ENCODE measurements around the gene RTKN2.
A peak's percentile ranks its signal among the peaks of the same experiment; 100 is the strongest.
"Not testable (repeated sequence)": the region's sequence is repeated elsewhere in the genome, so short reads cannot be mapped to it uniquely, and the experiment has no call there.

Gene RTKN2

DNA sequence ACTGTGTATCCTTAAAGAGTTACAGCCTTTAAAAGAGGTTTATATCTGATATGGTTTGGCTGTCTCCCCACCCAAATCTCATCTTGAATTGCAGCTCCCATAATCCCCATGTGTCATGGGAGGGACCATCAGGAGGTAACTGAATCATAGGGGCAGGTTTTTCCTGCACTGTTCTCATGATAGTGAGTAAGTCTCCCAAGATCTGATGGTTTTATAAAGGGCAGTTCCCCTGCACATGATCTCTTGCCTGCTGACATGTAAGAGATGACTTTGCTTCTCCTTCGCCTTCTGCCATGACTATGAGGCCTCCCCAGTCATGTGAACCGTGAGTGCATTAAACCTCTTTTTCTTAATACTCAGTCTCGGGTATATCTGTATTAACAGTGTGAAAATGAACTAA is 9.7 kb downstream of the RTKN2 start:
- no peak for DNase-seq

DNA sequence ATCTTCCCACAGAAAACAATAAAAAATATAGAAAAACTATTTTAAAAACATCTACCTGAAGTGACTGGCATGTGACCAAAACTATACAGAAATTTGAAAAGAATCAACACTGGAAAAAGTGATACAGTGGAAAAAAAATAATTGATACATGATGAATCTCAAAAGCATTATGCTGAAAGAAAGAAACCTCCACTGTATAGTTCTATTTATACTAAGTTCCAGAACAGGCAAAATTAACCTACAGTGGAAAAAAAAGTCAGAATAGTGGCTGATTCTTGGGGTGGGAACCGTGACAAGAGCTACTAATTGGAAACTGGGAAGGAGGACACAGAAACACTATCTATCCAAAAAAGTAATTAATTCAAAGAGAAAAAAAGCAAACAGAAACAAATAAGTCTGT is 14.9 kb downstream of the RTKN2 start:
- DNase-seq: no peak

DNA sequence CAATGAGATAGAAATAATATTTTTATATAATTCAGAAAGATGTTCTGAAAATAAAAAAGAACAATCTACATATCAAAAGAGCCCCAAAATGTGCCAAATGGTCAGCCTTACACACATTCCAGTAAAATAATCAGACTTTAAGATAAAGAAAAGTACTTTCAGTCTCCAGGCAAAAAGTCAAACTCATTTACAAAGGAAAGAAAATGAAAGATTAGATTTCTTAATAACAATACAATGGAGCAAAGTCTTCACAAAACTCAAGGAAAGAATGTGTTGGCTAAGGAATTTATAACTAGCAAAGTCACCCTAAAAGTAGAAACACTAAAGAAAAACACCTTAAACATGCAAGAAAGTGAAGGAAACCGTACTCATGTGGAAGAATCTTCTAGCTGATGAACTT is 16.6 kb downstream of the RTKN2 start:
- DNase-seq: no peak

DNA sequence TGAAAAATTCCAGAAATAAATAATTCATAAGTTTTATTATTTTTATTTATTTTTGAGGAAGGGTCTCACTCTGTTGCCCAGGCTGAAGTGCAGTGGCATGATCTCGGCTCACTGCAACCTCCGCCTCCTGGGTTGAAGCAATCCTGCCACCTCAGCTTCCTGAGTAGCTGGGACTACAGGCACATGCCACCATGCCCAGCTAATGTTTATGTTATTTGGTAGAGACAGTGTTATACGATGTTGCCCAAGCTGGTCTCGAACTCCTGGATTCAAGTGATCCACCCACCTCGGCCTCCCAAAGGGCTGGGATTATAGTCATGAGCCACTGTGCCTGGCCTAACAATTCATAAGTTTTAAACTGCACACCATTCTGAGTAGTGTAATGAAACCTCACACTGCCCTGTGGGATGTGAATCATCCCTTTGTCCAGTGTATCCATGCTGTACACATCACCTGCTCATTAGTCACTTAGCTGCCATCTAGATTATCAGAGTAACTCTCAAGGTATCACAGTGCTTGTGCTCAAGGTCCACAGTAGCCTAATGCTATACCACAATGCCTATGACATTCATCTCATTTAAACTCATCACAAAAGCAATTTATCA is 17.9 kb downstream of the RTKN2 start:
- no peak for DNase-seq

DNA sequence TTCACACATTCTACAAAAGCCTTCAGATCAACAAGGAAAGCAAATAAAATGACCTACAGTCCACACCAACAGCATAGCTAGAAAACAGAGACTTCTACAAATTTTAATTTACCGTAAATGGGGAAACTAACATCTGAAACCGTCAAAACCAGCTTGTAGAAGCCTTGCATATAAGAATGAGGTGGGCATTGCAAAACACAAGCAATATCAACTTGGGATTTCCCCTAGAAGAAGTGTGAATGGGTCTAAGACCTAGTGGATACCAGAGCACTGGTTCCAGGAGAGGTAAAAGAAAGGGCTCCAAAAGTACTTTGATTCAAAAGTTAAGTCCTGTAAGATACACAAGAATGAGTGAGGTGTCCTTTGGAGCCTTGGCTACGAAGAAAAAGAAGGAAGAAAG is 18.7 kb downstream of the RTKN2 start:
- DNase-seq: no peak

DNA sequence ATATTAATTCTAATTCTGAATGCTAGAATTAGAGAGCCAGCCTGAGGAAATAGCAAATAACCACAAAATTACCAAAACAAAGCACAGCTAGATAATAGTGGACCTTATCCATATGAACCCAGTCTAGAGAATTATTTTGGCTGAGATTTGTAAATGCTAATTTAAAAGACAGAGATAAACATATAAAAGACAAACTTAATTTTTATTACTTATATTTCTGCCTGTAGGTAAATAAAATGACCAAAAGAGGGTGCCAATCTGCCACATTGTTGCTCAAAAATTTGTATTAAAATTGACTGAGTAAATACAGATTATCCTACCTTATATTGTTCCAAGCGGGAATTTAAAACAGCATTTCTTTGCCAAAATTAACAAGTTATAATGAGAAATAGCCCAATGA is 20.2 kb downstream of the RTKN2 start:
- no peak for DNase-seq

DNA sequence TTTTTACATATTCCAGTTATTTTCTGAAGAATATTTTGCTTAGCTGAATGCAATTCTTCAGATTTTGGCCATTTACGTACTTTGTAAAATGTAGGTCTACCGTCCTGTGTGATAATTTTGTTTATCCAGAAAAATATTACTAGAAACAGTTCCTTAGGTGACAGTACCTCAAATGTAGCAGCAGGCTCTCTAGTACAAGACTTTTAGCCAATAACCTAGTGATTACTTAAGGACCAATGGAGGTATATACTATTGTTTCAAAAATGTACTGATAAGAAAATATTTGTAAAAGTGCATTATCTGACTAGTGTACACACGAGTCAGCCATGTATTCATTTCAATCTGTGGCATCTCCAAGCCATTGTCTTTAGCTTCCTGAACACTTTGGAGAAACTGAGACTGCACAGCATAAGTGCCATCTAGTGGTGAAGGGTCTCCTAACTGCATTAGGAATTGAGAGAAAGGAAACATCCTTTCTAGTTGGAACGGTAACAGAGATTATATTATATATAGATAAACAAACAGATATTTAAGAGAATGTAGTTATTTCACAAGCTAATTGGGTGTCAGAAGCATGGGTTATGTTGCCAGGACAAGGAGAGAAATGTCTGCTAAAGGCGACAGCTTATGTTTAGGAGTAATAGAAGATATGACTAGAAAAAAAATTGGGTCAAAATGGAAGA is 23.7 kb downstream of the RTKN2 start:
- peak; percentile 28 for DNase-seq

DNA sequence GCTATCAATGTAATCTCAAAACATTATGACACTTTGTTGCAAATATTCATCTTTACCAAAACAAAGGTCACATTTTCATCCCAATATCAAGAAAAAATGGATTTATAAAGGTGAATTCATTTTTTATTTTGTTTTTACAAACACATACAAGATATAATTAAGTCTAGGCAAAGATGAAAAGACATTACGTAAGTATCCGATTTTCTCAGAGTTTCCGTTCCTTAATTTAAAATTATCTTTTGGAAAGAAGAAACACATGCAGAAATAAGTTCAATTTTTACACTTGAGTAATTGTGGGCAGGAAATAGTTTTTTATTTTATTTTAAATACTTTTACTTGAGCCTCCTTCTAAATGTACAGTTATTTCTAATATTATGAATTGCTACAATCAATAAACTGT is 24.6 kb downstream of the RTKN2 start:
- no peak for DNase-seq

DNA sequence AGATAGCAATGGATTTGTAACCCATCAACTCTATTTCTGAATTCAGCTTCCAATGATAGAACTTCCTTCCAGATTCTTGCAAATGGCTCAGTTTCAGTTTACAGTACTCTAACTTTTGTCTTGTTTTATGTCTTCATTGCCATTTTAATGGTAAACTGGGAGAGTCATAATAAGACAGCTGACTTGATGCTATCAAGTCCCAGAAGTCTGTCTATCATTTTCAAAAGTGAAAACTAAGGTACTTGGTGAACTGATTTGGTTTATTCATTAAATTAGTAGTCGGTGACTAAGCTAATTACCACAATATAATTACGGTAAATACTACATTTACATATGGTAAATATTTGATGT is 25.0 kb downstream of the RTKN2 start:
- no peak for DNase-seq

DNA sequence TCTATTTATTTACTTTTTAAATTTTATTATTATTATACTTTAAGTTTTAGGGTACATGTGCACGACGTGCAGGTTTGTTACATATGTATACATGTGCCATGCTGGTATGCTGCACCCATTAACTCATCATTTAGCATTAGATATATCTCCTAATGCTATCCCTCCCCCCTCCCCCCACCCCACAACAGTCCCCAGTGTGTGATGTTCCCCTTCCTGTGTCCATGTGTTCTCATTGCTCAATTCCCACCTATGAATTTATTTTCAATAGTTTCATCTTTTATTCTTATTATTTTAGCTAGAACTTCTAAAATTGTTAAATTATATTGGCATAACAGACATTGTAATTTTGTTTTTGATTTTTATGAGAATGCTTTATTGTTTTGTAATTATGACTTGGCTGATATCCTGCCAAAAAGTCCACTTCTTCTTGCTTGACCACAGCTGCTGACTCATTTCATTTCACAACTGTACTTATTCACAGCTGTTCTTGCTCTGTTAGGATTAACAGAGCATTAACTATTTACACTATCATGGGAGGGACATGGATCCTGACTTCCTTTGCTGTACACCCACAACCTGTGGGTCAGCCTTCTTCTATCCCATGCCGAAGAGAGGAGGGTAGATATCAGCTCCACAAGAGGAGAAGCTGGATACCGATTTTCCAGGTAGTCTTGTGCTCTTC is 25.5 kb downstream of the RTKN2 start:
- not testable (repeated sequence) for DNase-seq

DNA sequence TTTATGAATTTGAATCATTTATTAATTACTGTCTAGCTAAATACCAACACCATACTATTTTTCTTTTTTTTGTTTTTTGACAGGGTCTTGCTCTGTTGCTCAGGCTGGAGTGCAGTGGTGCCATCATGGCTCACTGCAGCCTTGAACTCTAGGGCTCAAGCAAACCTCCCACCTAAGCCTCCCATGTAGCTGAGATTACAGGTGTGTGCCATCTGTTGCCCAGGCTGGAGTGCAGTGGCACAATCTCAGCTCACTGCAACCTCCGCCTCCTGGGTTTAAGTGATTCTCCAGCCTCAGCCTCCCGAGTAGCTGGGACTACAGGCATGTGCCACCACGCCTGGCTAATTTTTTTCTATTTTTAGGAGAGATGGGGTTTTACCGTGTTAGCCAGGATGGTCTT is 27.1 kb downstream of the RTKN2 start:
- DNase-seq: not testable (repeated sequence)

DNA sequence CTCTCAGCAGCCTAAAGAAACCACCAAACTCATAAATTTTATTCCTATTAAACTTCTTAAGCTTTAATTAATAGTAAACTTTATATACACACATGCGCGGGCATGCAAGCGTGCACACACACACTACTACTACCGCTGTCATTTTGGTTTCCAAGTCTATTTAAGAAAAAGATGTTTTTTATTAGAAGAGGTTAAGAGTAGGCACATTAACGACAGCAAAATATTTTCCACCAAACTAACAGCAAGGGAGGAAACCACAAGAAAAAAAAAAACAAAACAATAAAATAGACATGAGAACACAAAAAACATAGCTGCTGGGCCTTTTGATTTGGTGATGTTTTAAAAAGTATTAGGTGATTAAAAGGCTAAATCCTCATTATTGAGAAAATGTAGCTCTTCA is 28.6 kb downstream of the RTKN2 start:
- DNase-seq: no peak

DNA sequence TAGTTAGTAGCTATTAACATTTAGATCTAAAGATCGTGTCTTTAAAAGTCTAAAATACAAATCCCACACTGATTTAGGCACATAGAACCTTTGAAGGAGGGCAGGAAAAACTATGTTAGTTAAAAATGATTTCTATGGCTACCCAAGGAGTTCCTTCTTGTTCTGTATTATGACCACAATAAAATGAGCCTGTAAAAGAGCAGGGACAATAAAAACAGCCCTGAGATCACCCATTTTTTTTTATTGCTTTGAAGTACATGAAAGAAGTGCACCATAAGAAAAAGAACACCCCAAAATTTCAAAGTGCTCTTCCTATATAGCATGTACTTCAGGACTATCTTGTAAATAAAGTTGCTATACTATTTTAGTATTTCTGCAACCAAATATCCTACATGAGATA is 29.8 kb downstream of the RTKN2 start:
- no peak for DNase-seq

DNA sequence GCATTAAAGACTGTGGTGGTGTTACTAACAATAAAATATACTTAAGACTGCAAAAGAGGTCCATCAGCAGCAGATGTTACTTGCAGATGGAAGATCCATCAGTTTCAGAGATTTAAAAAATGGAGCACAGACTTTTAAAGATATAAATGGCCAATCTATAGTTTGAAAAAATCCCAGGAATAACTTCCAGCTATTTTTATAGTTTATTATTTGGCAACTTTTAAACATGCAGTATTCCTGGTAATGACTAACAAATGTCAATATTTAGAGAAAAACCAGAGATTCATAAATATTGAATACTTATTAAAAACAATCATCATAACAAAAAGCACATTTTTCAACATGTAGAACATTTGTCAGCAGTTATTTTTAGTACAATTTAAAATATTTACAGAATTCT is 30.7 kb downstream of the RTKN2 start:
- no peak for DNase-seq

DNA sequence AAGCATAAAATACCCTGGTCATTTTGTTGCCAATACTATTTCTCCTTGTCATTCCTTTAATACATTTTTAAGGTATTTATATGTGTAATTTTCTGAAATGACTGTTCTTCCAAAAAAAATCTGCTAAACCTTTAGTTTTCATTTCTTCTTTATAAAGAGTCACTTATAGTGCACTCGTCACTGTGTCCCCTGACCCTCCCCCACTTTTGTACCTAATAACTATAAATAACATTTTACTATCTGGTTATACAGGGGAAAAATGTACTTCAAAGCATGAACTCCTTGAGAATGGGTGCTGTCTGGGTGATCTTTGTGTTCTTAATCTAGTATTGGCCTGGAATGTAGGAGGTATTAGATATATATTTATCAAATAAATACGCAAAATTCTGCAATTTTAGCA is 31.1 kb downstream of the RTKN2 start:
- no peak for DNase-seq

DNA sequence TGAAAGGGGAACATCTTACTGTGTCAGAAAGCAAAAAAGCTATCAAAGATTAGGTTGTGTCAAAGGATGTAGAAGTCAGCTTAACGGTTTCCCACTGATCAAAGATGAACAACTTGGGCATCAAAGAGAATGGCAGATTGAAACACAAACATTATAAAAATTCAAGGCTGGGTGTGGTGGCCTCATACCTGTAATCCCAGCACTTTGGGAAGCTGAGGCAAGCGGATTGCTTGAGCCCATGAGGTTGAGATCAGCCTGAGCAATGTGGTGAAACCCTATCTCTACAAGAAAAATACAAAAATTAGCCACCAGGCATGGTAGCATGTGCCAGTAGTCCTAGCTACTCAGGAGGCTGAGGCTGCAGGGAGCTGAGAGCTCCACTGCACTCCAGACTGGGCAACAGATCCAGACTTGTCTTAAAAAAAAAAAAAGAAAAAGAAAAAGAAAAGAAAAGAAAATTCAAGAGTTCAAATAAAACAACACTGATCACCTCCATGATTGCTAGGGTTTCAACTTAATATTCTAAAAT is 34.5 kb downstream of the RTKN2 start:
- DNase-seq: no peak

DNA sequence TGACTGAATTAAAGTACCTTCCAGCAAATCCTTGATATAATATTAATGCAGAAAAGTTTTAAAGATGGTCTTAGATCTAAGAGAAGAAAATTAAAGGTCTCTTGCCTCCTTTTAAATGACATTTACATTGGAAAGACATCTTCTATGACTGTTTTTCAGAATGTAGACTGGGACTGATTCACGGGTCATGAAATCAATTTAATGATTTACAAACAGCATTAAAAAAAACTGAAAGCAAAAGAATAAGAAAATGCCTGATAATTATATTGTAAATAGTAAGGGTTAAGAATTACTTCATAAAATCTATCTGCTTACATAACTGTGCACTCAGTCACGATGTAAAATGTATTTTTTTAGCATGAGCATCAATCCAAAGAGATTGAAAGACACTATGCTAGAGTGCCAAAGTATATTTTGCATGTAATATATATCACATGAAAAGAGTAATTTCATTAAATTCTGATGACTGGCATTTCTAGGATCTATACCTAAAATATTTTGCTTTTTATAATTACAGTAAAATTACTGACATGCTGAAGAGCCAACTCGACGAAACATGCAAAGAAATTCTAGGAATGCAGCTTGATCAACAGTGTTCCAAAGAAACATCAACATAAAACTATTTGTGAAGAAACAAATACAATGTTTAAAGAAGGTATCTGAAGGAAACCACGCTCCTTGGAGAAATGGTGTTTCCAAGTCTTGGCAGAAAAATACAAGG is 35.1 kb downstream of the RTKN2 start:
- no peak for DNase-seq

DNA sequence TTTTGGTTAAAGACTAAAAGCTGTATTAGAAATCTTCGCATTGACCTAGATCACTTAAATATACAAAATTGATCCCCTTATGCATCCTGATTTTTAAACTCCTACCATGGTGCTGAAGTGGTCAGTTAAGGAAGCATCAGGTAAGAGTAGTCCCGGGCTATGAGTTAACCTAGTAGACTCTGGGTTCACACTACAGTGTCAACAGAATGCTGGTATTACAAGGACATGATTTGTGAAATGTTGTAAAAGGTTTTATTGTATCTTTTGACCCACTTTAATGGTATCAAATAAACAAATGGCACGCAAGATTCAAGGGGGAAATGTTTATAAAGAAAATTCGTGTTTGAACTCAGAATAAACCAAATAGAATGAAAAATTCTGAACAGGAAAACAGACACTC is 36.8 kb downstream of the RTKN2 start:
- DNase-seq: no peak

DNA sequence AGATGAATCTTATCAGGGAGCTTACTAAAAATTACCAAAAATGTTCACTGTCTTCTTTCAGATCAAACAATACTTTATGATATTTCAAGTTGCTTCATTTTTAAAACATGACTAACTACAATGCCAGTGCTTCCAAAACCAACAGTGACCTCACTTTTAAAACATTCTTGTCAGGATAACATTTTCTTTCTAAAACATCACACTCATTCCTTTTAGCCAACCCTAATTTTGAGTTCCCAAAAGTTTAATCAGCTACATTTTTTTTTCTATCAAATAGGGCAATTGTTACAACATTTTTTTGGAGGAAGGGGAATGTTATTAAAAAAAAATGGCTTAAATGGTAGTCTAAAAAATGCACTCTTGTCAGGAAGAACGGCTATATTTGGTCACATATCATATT is 37.3 kb downstream of the RTKN2 start:
- DNase-seq: no peak

DNA sequence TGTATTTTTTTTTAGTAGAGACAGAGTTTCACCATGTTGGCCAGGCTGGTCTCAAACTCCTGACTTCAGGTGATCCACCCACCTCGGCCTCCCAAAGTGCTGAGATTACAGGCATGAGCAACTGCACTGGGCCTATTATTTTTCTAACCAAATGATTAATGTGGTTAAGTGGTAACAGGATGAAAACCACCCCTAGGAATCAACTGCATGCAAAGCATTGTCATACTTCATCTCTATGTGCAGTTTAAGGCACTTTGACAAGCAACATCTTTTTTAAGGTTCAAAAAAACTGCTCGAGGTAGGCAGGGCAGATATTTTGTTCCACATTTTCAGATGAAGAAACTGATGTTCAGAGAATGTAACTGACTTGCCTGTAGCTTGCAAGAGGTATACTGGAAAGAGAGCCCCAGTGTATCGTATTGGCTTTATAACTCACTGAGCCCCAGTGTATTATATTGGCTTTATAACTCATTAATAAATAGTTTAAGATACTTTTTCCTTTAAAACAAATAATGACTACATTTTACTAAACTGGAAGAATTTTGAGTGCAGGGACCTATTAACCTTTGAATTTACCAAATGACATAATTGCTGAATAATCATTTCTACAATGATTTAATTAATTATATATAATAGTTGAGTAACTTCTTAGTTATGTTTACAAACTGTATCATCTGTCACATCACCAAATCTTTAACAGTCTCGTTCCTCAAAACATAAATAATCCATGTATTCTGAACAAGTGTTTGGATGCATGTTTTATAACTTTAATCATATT is 38.1 kb downstream of the RTKN2 start:
- no peak for DNase-seq

DNA sequence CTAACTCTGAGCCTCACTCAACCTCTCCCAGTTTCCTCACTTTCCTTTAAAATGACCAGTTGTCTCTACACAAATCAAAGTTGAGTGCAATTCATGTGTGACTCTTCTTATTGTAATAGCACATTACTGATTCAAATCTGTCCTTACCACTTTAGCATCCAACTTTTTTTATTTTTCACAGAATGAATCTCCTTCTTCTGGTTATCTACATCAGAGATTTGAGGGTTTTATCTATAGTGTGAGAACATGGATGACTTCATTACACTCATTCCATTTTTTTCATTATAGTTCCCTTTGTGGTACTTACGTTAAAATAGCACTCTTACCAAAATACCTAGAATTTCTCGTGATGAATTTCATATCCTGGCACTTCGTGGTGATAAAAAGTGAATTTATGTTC is 43.3 kb downstream of the RTKN2 start:
- DNase-seq: no peak

DNA sequence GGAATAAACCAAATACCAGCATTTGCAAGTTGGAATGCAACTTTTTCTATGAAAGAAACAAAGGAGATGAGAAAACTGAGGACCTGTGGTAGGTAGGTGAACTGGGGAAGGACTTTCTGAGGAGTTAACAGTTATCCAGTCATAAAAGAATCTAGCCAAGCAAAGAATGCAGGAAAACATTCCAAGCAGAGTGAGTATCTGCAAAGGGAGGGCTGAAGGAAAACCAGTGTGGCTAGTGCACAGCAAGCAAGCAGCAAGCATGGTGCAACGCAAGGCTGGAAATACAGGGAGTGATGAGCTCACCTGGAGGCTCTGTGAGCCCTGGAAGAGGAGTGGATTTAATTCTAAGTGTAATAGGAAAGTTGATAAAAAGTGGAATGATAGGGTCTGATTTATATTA is 44.0 kb downstream of the RTKN2 start:
- no peak for DNase-seq

DNA sequence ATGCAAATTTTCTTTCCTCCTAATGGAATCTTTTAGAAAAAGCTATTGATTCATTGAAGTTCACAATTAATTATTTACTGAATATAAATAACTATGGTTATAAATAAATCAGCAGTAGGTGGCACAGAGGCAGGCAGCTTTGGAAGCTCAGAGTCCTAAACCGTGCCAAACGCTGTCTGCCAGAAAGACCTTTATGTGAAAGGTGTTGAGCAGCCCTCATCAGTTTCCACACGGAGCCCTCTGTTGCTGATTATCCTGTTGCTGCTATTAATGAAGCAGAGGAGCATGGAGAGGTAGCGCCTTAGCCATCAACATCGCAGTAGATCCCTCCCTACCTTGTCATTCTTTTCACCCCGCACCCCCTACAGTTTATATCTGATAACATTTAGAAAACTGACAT is 51.0 kb downstream of the RTKN2 start:
- no peak for DNase-seq
